Body of pancreas (tissue), 4 donors: ENCODE results near the gene TMEM127.

ENCODE experiments used
- CTCF ChIP-seq, 7 experiments: fragments of 450-650 bp in 4 of 7; fragments of 200-600 bp in 3 of 7; sonication (generic) in 3 of 7; IDR thresholded peaks; one replicate each; pipeline ENCODE4 v1.5.1; 2016 to 2019; ENCODE audit warnings: antibody characterized with exemption in 7 of 7
- POLR2A ChIP-seq, 3 donors: fragments of 450-650 bp; IDR thresholded peaks; one replicate each; pipeline ENCODE4 v1.6.1; 2016; ENCODE audit warnings: antibody characterized with exemption in 3 of 3, mild to moderate bottlenecking in 2 of 3

DNA sequence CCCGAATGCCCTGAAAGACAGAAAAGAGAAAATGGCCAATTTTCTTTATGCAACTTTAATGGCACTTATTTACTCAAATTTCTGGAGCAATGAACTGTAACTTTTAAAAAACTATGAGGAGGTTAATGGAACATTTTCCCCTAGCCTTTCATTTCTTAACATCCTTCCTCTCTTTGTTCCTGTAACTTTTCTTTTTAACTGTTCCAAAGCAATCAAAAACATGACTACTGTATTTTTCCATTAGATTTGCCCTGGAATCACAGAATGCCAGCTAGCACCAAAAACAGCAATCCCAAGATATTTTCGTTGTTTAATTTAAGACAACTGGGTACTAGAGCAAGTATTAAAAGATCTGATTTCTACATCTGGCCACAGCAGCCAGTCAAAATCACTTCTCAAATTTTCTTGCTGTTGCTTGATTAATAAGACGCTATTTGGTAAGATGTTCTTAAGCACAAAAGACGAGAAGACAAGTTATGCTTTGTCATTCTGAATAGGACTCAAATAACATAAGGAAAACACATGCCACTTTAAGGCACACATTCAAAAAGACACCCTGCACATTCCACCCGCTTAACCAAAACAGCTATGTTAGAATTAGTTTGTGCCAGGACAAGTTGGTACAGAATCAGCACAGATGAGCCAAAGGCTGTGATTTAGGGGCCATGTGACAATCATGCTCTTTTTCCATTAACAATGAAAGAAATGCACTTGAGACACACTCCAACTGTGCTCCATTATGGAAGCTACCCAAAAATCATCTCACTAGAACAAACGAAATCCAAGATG, 60.8 kb downstream of the TMEM127 start:
- TF ChIP-seq CTCF (IDR thresholded peaks at IDR 0.05) (no peak), POLR2A (IDR thresholded peaks at IDR 0.05) (no peak)
